ENCODE measurements around the gene TNIP3.
A peak's percentile ranks its signal among the peaks of the same experiment; 100 is the strongest.
"Not testable (repeated sequence)": the region's sequence is repeated elsewhere in the genome, so short reads cannot be mapped to it uniquely, and the experiment has no call there.

TNIP3 gene, protein sequence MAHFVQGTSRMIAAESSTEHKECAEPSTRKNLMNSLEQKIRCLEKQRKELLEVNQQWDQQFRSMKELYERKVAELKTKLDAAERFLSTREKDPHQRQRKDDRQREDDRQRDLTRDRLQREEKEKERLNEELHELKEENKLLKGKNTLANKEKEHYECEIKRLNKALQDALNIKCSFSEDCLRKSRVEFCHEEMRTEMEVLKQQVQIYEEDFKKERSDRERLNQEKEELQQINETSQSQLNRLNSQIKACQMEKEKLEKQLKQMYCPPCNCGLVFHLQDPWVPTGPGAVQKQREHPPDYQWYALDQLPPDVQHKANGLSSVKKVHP

DNA sequence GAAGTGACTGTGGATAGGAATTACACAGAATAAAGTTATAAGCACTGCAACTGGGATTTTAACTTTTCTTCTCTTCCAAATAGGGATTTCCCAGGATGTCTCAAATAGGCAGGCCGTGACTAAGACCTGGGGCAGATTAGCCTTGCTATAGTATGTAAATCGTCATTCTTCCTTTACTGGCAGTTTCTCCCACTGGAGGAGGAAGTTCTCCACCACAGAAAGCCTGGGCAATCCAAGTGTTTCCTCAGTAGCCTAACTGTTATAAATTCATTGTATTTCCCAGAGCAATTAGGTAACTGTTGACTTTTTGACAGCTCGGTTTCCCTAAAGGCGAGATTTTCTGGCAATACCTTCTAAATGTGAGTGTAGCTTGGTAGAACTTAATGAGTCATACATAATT lies at the start of gene TNIP3:
Gene TNIP3, minus strand, starts transcription at position 31 of the 400 bp plus-strand sequence. CDS start 196 bp downstream, outside the sequence.
- peak; percentile 36 for DNase-seq (ENCODE audit: low read depth)
- no peak within 1 kb of the TSS for H3K4me3 ChIP-seq (ENCODE audit: control insufficient read depth, low read depth, low read length)
- TF ChIP-seq, protein P1, sequence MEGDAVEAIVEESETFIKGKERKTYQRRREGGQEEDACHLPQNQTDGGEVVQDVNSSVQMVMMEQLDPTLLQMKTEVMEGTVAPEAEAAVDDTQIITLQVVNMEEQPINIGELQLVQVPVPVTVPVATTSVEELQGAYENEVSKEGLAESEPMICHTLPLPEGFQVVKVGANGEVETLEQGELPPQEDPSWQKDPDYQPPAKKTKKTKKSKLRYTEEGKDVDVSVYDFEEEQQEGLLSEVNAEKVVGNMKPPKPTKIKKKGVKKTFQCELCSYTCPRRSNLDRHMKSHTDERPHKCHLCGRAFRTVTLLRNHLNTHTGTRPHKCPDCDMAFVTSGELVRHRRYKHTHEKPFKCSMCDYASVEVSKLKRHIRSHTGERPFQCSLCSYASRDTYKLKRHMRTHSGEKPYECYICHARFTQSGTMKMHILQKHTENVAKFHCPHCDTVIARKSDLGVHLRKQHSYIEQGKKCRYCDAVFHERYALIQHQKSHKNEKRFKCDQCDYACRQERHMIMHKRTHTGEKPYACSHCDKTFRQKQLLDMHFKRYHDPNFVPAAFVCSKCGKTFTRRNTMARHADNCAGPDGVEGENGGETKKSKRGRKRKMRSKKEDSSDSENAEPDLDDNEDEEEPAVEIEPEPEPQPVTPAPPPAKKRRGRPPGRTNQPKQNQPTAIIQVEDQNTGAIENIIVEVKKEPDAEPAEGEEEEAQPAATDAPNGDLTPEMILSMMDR (conservative IDR thresholded peaks at IDR 0.05; ENCODE audit: control insufficient read depth, insufficient read depth, low read depth, low read length), result no peak

DNA sequence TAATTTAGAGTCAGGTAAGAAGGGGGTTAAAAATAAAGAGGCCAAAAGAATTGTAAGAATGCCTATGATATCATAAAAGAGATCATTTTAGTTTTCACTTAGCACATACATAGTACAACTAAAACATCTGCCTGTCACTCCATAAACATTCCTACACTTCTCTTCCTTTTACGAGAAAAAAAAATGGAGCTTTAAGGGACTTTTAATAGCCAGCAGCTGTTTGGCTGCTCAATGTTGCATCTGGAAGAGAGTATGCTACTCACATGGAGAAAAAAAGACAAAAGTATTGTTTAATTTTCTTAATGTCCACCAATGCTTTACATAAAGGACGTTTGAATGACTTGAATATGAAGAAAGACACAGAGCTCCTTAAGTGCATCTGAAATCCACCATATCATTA lies 48.7 kb upstream of the TNIP3 start:
- TF ChIP-seq, protein P1 (conservative IDR thresholded peaks at IDR 0.05; ENCODE audit: control insufficient read depth, insufficient read depth, low read depth, low read length), result no peak
- no peak overlapping the region for H3K4me3 ChIP-seq (ENCODE audit: control insufficient read depth, low read depth, low read length)
- DNase-seq (ENCODE audit: low read depth), result no peak

DNA sequence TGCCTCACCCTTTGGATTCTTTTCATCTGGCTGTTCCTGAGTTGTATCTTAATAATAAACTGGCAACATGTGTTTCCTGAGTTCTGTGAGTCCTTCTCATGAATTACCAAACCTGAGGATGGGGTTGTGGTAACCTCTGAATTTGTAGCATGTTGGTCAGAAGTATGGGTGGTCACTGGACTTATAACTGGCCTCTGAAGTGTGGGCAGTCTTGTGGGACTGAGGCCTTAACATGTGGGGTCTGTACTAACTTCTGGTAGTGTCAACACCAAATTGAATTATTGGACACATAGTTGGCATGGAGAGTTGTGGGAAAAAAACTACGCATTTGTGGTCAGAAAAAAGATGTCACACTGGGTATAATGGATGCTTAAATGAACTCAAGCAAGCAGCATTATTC lies 45.0 kb upstream of the TNIP3 start:
- TF ChIP-seq, protein P1 (conservative IDR thresholded peaks at IDR 0.05; ENCODE audit: control insufficient read depth, insufficient read depth, low read depth, low read length), result no peak
- no peak overlapping the region for H3K4me3 ChIP-seq (ENCODE audit: control insufficient read depth, low read depth, low read length)
- DNase-seq (ENCODE audit: low read depth), result peak; percentile 42

DNA sequence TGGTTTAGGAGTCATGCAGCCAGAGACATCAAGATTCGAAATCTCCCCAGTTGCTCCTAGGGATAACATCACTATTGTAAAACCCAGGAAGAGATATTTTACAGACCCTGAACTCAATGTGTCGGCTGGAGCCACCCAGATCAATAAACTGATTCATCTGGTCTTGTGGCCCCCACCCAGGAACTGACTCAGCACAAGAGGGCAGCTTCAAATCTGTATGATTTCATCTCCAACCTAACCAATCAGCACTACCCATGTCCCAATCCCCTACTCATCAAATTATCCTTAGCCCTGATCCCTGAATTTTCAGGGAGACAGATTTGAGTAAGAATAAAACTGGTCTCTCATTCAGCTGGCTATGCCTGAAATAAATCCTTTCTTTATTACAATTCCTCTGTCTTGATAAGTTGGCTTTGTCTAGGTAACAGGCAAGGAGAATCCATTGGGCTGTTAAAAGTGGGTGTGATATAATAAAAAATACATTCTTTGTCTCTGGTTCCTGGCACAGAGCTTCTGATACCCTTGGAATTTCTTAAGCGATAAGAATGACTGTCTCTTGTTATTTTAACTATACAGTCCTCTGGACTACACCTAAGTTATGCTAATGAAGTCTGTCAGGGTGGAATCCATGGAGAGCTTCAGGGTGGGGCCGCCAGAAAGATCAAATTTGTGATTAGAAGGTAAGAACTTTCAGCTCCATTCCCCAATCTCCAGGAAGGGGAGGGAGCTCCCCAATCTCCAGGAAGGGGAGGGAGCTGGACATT lies 44.3 kb upstream of the TNIP3 start:
- H3K4me3 ChIP-seq (ENCODE audit: control insufficient read depth, low read depth, low read length), result no peak overlapping the region

DNA sequence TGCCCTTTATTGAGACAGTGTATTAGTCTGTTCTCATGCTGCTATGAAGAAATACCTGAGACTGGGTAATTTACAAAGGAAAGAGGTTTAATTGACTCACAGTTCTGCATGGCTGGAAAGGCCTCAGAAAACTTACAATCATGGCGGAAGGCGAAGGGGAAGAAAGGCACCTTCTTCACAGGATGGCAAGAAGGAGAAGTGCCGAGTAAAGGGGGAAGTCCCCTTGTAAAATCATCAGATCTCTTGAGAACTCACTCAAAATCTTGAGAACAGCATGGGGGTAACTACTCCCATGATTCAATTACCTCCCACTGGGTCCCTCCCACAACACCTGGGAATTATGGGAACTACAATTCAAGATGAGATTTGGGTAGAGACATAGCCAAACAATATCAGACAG lies 41.7 kb upstream of the TNIP3 start:
- DNase-seq (ENCODE audit: low read depth); H3K4me3 ChIP-seq (ENCODE audit: control insufficient read depth, low read depth, low read length): not testable (repeated sequence)

More for the DNA sequence above, 44.3 kb upstream of the TNIP3 start:
- TF ChIP-seq, protein P1 (conservative IDR thresholded peaks at IDR 0.05; ENCODE audit: control insufficient read depth, insufficient read depth, low read depth, low read length), result no peak
- DNase-seq (ENCODE audit: low read depth), result no peak

DNA sequence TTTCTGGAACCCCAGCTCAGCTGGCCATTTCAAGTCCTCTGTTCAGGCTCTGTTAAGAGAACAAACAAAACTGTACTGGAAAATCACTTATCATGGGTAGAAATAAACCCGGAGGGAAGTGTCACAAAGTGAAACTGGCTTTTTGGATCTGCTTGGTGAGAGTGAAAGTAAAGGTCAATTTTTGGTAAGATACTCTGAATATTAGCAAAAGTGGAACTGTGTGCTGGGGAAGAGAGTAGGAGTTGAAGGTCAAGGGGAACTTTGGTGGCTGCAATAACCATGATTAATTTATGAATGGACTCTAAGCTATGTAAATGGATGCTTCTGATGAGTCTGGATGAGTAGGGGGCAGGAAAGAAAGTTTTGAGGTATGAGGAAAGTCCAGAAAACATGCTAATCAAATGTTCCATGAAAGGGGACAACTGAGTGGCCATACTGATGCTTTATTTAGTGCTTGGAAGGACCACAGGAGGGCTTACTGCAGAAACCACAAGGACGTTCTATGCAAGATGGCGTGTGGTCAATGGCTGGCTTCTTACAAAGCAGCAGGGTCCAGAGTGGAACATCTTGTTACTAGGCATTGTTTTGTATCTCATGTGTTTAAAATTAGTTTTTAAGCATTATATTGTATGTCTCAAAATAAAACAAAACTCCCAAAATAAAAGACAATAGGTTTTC lies 36.8 kb upstream of the TNIP3 start:
- no peak overlapping the region for H3K4me3 ChIP-seq (ENCODE audit: control insufficient read depth, low read depth, low read length)
- no peak for DNase-seq (ENCODE audit: low read depth)
- TF ChIP-seq, protein P1 (conservative IDR thresholded peaks at IDR 0.05; ENCODE audit: control insufficient read depth, insufficient read depth, low read depth, low read length), result no peak
